GM11168 (cell line): ENCODE measurements around the gene MLKL.
"Not testable (repeated sequence)": the region's sequence is repeated elsewhere in the genome, so short reads cannot be mapped to it uniquely, and the experiment has no call there.

Experiments
- in situ Hi-C: fragments of 300-500 bp; cut with MboI; formaldehyde crosslinking; loops from one replicate; pipeline ENCODE4 v1.12.0; 2022; ENCODE audit warnings: low sequenced_read_pairs; ENCODE audit not compliant: unreplicated experiment

MLKL gene

GRCh38 chr16:74659041-74659440 lies 41.6 kb downstream of the MLKL start:
- in situ Hi-C loops, result no loop called here

GRCh38 chr16:74657870-74658642 lies 42.6 kb downstream of the MLKL start:
- in situ Hi-C loops, result no loop called here

GRCh38 chr16:74654536-74655050 lies 46.1 kb downstream of the MLKL start:
- in situ Hi-C loops, result no loop called here

GRCh38 chr16:74652883-74653282 lies 47.8 kb downstream of the MLKL start:
- in situ Hi-C loops, result not testable (repeated sequence)

- in situ Hi-C loops, result no loop called here
Observed at GRCh38 chr16:74652249-74652648, 48.4 kb downstream of the MLKL start.

- in situ Hi-C loops, result no loop called here
Observed at GRCh38 chr16:74651841-74652240, 48.8 kb downstream of the MLKL start.

- in situ Hi-C loops, result no loop called here
Observed at GRCh38 chr16:74650966-74651567, 49.6 kb downstream of the MLKL start.

- in situ Hi-C loops, result no loop called here
Observed at GRCh38 chr16:74649839-74650504, 50.7 kb downstream of the MLKL start.

GRCh38 chr16:74641969-74642368 lies 58.7 kb downstream of the MLKL start:
- in situ Hi-C loops, result no loop called here

GRCh38 chr16:74637742-74638453 lies 62.8 kb downstream of the MLKL start:
- in situ Hi-C loops, result no loop called here

GRCh38 chr16:74635303-74635702 lies 65.4 kb downstream of the MLKL start:
- in situ Hi-C loops, result no loop called here

GRCh38 chr16:74633686-74634085 lies 67.0 kb downstream of the MLKL start:
- in situ Hi-C loops, result no loop called here

GRCh38 chr16:74627506-74628220 lies 73.0 kb downstream of the MLKL start:
- in situ Hi-C loops, result loop anchor here (10.0 kb wide), 1 partner anchor 143 kb away; no protein-coding TSS in a partner anchor

- in situ Hi-C loops, result loop anchor here (10.0 kb wide), 1 partner anchor 142 kb away; no protein-coding TSS in a partner anchor
Observed at GRCh38 chr16:74626741-74627416, 73.8 kb downstream of the MLKL start.

- in situ Hi-C loops, result loop anchor here (10.0 kb wide), 1 partner anchor 141 kb away; no protein-coding TSS in a partner anchor
Observed at GRCh38 chr16:74625500-74626350, 74.9 kb downstream of the MLKL start.

- in situ Hi-C loops, result loop anchor here (10.0 kb wide), 1 partner anchor 139 kb away; no protein-coding TSS in a partner anchor
Observed at GRCh38 chr16:74623839-74624235, 76.8 kb downstream of the MLKL start.

- in situ Hi-C loops, result loop anchor here (10.0 kb wide), 1 partner anchor 139 kb away; no protein-coding TSS in a partner anchor
Observed at GRCh38 chr16:74623214-74623838, 77.3 kb downstream of the MLKL start.

GRCh38 chr16:74622005-74622404 lies 78.7 kb downstream of the MLKL start:
- in situ Hi-C loops, result loop anchor here (10.0 kb wide), 1 partner anchor 137 kb away; no protein-coding TSS in a partner anchor
